UCSD-AML1 (cell line): Measurements from ENCODE around the gene CERS3.

Experiments
- DNase-seq: peaks from one replicate; lab custom pipeline; 2025; ENCODE audit not compliant: unreplicated experiment; lab: John Stamatoyannopoulos, UW

Gene CERS3

DNA sequence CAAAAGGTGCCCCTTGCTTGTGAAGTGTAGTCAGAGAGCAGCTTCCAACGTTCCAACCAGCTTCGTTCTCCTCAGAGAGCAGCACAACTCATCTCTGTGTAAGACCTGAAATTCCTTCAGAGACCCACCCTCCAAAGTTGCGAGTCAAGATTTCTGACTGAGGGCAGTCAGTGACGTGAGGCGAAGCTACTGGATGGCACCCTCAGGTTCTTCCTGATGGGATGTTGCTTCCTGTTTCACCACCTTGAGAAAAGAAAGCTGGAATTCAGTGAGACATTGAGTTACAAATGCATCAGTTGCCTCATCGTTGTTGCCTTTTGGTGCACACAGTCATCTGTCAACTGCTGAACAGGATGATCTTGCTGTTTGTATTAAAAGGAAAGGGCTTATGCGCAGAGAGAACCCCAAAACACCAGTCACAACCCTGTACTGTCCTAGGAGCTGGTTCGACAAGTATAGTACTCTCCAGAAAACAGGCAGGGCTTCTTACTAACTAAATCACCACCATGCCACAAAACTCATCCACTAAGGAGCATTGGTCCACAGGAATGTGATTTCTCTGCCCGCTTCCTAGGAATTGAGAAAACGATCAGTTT is at the start of gene CERS3:
TSS of gene CERS3 (minus strand) at position 118 of the 596 bp plus-strand sequence. CDS start 27,101 bp downstream, outside the sequence.
- DNase-seq: no peak

DNA sequence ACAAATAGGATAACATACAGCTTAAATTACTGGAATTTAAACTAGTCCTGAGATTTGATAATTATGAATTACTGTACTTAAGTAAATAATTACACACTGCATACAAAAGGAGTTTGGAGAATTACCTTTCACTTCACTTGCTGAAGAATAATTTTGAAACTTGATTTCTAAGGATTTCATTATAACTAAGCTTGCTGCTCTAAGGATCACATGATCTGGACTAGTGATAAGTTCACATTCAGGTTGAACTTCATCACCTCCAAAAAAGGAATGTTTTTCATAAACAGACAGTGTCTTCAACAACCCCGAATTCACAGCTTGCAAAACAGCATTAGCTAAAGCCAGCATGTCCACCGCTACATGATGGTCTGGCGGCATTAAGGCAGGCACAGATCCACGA is 44.8 kb upstream of the CERS3 start:
- DNase-seq: no peak

DNA sequence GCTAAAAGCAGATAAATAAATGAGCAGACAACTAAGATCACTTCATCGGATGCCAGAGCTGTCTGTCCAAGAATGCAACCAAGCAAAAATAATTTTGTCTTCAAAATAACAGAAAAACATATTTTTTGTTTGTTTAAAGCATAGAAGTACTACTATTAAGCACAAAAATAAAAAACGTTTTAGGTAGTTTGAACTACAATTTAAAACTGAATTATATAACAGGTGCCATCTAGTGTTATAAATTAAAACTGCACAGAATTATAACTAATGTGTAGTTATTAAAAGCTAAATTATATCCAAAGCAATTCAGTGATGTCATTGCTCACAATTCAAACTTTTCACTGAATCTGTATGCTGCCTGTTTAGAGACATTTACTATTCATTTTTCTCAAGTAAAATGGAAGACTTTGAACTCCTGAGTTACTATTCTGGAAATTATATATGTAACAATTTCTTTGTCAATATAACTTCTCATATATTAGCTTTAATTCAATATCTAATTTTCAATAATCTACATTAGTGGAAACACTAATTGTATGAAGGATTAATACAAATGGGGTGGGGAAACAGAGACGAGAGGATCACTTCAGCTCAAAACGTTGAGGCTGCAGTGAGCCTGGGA is 43.7 kb upstream of the CERS3 start:
- no peak for DNase-seq

DNA sequence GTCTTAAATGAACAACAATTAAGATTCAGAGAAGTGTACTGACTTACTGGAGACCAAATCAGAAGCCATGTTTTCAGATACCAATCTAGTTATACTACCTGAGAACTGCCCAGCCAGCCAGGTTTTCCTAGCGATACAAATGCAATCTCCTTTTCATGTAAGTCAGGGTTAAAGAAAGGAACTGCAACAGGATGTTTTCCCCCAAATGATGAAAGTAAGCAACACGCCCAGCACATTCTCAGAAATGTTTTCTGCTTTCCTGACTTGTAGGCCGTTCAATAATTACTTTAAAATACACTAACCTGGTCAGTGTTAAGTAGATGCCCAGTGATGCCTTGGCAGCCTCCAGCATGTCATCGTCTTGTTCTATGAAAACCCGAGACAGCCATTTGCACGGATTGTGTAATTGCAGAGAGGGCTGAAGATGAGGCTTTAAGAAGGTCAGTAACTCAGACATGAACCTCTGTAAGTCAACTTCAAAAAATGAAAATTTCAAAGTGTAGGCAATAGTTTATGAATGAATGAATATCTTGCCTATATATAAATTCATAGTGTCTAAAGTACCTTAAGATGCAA is 42.9 kb upstream of the CERS3 start:
- DNase-seq: no peak

DNA sequence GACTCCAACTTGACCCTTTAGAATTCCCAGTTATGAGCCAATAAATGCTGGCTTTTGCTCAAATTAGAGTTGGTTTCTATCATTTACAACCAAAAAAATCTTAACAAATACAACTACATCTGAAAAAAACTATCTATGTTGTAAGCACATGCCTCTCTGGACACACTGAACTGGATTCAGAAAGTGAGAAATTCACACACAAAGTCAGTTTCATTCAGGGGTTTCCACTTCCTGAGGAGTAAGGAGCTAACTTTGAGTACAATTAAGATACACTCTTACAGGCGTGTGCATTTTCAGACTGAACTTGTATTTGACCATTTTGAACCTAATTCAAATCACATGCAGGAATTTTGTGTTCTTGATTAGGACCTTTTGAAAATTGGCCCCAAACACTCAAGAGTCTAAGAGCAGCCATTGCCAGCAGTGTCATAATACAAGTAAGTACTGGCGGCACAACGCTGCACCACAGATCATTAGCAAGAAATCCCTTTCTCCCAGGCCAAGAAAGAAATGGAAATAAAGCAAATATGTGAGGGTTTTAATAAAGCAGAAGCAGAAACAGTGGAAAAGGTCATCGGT is 42.1 kb upstream of the CERS3 start:
- no peak for DNase-seq

DNA sequence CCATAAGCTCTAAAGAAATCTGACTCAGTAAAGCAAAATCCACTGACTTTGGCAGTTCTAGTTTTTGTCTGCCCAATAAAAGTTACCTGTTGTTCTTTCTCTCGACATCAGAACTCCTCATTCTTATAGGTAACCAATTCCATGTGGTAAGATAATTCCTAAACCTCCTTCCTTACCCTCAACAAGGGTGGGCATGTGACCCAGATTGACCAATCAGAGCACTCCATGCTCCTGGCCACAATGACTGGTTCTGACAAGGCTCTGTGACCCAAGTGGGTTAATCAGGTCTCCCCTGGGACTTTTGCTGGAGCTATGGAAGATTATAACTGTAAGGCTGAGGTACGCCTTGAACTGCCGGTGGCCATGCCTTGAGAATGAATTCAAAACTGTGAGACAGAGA is 41.5 kb upstream of the CERS3 start:
- no peak for DNase-seq

DNA sequence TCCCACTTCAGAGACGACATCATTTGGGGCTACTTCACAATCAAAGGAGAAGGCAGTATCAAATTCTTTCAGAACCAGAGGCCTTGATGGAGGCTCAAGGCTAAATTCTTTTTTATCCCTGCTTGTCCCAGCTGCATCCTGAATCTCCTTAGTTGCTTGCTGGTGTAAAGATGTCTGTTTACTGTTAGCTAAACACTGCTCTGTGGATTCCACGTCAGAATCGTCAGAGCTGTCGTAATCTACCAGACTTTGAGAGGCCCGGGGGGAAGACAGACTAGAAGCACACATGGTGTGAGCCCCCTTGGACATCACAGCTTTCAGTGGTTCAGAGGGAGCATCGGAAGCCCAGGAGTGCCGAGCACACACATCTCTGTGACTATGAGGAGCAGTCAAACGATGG is 40.6 kb upstream of the CERS3 start:
- no peak for DNase-seq

DNA sequence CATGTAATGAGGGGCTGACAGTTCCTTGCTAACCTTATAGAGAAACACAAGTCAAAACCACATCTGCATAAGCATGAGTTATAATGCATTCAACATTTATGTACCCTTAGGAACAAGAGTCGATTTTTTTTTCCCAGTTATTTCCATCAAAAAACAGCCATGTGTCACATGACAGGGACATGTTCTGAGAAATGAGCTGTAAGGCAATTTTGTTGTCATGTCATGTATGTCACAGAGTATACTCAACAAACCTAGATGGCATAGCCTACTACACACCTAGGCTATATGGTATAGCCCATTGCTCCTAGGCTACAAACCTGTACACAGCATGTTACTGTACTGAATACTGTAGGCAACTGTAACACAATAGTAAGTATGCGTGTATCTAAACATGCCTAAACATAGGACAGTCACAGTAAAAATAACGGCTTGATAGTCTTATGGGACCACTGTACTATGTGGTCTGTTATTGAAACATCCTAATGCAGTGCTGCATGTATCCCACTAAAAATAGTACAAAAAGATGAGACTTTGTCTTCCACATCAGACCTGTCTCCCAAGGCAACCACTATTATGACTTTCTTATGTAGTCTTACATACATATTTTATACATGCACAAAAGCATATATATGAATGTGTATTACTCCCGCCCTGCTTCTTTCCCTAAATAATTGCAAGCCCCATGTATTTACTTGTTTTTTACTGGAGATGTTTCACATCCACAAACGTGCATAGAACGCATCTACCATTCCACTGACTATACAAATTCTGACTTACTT is 38.3 kb upstream of the CERS3 start:
- no peak for DNase-seq

DNA sequence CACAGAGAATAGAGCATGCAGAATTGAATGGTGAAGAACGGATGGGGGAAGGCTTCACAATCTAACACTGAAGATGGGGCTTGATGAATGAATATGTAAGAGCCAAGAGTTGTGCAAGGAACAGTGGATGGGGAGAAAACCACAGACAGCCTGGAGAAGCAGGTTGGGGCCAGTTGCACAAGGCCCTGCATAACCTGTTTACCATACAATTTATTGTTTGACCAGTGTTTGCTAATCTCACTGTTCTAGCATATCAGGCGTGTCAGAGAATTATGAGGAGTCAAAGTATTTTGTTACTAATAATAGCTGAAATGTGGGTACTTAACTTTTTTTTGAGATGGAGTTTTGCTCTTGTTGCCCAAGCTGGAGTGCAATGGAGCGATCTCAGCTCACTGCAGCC is 36.8 kb upstream of the CERS3 start:
- no peak for DNase-seq

DNA sequence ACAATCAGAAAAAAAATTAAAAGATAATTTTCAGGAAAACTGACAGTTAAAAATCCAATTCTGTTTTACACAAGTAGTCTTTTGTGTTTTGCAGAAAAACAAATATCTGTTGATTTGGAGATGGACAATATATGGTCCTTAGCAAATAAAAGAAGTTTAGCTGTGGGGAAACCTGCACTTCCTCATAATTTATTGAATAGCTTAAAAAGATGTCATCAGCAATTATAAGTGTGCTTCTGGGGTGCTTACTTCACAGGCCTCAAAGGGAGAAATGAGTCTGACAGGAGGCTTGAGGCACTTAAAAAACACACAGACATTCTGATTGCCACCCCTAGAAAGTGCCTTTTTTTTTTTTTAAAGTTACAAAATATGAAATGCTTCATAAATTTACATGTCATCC is 31.6 kb upstream of the CERS3 start:
- DNase-seq: no peak

DNA sequence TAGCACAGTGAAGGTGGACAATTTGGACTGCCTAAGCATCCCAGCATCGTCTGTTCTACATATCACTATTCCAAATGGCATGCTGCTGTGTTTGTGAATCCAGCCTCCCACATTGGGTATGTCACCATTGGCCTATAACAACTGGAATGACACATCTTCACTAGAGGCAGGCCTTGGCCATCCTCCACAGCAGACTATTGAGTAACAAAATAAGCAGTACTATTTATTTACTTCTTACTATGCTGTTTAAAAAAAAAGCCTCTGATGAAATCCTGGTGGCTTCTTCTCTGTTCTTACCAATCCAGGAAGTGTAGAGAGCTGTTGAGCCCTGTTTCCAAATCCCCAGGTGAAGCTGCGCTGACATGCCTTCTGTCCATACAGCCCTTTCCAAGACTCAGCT is 30.6 kb upstream of the CERS3 start:
- no peak for DNase-seq

DNA sequence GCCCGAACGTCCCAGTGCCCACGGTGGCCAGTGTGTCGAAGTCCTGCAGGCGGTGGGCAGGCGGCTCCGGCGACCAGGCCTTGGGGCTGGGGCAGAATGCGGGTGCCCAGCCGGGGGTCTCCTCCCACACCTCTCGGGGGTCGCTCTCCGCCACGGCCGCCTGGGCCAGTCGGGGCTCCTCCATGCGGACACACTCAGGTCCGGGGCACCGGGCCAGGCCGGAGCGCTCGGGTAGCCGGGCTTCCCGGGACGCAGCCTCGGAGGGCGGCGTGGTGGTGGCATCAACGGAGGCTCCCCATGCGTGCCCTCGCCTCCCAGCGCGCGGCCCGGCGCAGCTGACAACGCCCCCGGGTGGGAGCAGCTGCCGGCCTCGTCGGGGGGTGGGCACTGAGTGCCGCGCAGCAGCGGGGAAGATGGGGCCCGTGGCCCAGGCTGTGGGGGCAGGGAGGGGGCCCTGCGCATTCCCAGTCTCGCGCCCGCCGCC is 30.1 kb upstream of the CERS3 start:
- DNase-seq: no peak

DNA sequence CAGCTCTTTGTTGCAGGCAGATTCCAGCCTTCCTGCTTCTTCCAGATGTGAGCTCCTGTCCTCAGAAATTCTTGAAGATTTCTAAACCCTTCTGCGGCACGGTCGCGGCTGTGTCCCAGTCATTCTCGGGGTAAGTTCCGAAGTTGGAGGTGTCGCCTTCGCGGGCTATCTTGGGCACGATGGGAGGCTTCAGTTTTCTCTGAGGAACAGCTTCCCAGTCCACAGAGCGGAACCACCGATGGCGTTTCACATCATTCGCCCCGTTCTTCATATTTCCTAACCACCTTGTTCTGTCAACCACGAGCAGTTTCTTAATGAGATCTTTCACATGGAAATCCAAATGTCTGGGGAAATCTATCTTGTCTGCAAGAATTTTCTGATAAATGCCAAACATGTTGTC is 24.7 kb upstream of the CERS3 start:
- no peak for DNase-seq

DNA sequence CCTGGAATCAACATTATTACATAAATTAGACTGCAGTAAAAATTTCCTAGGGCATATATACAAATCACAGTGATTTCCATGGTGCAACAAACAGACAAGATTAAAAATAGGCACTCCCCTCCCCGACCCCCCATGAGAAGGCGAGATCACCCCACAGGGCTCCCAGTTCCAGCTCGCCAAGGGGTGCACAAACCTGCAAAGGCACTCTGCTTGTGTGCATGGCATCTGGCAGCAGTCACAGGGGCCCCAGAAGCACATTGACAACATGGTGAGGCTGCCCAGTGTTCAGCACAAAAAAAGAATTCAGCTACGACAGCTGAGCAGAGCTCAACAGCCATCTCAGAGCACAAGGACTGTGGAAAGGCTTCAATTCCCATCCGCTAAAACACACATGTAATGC is 19.2 kb upstream of the CERS3 start:
- DNase-seq: no peak

DNA sequence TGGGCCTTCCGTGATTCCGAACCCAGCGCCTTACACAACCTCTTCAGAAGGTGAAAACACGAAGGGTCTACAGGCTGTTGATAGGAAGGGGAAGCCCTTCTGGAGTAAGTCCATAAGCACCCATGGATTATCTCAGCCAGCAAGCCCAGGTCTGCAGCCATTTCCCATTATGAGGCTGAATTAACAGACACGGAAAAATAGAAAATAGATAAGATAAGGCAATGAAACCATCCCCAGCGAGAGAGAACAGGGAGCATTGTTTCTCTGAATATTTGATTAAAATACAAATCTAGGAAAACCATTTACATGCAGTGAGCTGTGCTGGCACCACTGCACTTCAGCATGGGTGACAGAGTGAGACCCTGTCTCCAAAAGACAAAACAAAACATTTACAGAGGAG is 16.2 kb upstream of the CERS3 start:
- DNase-seq: no peak

DNA sequence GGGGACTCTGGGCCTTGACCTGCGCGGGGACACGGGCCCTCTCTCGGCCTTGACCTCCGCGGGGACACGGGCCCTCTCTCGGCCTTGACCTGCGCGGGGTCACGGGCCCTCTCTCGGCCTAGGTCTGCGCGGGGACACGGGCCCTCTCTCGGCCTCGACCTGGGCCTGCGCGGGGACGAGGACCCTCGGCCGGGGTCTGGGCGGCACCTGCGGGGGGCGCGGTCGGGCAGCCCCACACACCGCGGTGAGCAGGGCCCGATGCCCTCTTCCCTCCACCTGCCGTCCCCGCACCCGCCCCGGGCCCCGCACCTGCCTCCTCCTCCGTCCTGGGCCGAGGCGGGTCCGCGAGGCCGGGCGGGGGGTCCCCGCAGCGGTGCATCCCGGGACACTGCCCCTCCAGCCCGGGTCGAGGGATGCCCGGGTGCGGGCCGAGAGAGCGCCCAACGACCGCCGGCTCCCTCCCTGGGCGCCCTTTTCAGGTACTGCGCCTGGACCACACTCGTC is 15.6 kb upstream of the CERS3 start:
- no peak for DNase-seq

DNA sequence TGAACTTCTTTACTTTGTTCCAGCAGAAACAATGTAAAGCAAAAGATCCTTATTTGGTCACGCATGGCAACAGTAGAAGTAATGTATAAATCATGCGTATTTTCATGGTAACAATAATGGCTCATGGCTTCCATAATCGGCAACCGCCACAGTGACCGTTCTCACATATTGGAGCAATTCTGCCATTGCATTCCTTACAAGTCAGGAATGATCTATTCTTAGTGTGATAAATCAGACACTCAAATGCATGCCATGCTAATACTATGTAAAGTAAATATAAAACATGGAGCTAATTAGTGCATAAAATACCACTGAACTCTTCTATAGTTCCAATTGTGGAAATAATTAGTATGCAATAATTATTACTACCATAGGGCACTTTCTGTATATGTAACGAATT is 13.5 kb upstream of the CERS3 start:
- no peak for DNase-seq

DNA sequence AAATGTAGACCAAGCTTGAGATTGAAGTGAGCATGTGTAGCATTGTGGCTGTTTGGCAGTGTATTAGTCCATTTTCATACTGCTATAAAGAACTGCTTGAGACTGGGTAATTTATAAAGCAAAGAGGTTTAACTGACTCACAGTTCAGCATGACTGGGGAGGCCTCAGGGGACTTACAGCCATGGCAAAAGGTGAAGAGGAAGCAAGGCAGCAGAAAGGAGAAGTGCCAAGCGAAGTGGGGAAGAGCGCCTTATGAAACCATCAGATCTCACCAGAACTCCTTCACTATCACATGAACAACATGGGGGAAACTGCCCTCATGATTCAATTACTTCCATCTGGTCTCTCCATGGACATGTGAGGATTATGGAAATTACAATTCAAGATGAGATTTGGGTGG is 8.6 kb upstream of the CERS3 start:
- peak; percentile 18 for DNase-seq

DNA sequence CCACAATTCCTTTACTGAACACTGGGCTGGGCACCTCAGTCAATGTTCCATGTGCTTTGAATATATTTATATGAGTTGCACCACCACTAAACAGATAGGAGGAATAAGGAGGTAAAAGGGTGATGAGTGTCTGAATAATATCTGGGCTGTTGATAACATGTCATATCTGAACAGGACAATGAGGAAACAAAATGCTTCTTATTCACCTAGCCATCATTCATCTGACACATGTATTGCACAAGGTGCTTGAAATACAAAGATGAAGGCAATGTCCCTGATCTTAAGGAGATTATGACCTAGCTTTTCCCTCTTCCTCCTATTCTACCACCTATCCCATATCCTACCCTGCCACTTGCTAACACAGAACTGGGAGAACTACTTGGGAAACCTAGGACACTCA is 8.0 kb upstream of the CERS3 start:
- DNase-seq: no peak

DNA sequence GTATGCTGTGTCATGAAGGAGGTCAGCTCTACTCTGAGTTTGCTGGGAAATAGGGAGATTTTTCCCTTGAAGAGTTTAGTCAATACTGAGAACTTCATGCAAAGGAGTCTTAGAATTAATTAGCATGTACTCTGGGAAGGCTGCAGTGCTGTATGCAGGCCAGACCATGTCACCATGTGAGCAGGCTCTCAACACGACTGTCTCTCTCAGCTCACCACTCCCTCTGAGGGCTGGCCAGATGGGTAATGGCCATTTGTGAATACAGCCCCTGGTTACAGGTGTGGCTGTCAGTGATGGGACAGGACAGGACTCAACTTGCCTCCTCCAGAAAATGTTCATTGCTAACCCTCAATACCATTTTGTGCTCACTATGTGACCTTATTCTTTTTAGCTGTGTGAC is 5.1 kb upstream of the CERS3 start:
- no peak for DNase-seq

DNA sequence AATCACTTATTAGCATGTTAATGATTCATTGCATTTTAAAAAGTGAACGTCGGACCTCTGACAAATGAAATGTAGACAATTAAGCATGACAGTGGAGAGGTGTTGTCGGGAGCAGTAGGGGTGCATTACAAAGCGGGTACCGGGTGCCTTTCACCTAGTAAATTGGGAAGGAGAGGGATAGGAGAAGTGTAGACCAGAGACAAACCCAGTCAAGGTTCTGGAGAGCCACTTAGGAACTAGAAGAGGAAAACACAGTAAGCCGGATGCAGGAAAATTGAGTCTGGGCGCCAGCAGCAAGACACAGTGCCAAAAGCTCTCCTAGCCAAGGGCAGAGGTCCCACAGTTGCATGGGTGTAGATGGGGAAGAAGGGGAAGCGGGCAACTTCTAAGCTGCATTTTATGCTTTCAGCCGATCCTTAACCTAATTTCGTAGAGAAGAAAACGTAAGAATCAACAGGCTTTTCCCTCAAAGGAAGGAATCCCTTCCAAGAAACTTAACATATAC is 3.1 kb upstream of the CERS3 start:
- DNase-seq: no peak
